Hepatocyte (in vitro differentiated cells): ENCODE data around the gene RSU1.

Experiments used
- EZH2 ChIP-seq: fragments of 200-600 bp; sonication (generic); IDR thresholded peaks from 2 replicates; pipeline ENCODE4 v1.6.1; 2016; ENCODE audit warnings: antibody characterized with exemption, mild to moderate bottlenecking, borderline replicate concordance
- TF ChIP-seq, protein P1 (sequence below): fragments of 200-600 bp; sonication (generic); IDR thresholded peaks from 2 replicates; pipeline ENCODE4 v1.5.1; 2016; ENCODE audit warnings: antibody characterized with exemption, mild to moderate bottlenecking; ENCODE audit not compliant: poor library complexity

DNA sequence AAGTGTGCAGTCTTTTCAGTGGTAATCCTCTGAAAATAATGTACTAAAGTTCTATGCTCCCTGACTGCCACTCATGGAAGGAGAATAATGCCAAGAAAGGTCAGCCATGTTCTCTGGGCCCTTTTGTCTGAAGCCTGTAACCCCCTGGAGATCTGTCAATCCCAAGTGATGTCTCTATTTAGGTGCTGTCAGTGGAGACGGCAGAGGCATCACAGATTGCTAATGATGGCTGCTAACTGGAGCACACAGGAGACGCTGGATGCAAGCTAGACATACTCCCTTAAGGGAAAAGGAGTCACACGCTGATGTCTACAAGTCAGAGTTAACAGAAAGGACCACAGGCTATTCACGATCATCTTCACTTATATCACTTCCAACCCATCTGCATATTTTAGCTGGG, 118.8 kb downstream of the RSU1 start:
- TF ChIP-seq, protein P1, sequence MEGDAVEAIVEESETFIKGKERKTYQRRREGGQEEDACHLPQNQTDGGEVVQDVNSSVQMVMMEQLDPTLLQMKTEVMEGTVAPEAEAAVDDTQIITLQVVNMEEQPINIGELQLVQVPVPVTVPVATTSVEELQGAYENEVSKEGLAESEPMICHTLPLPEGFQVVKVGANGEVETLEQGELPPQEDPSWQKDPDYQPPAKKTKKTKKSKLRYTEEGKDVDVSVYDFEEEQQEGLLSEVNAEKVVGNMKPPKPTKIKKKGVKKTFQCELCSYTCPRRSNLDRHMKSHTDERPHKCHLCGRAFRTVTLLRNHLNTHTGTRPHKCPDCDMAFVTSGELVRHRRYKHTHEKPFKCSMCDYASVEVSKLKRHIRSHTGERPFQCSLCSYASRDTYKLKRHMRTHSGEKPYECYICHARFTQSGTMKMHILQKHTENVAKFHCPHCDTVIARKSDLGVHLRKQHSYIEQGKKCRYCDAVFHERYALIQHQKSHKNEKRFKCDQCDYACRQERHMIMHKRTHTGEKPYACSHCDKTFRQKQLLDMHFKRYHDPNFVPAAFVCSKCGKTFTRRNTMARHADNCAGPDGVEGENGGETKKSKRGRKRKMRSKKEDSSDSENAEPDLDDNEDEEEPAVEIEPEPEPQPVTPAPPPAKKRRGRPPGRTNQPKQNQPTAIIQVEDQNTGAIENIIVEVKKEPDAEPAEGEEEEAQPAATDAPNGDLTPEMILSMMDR, result no peak
- TF ChIP-seq EZH2, result no peak
